GM06990 (cell line): Measurements from ENCODE around the gene CPPED1.

Experiments
- DNase-seq: peaks from one replicate; pipeline ENCODE4 v3.0.0-alpha.2; 2011; ENCODE audit not compliant: insufficient read length; ENCODE audit errors: extremely low read depth
- H3K27me3 ChIP-seq: replicated peaks from 2 replicates; pipeline ENCODE4 v1.6.0; 2011; ENCODE audit warnings: low read length; ENCODE audit not compliant: control insufficient read depth, insufficient read depth
- H3K36me3 ChIP-seq: 2 replicates; pipeline ENCODE4 v1.5.1; 2011; ENCODE audit warnings: low read length; ENCODE audit not compliant: control insufficient read depth, insufficient read depth
- H3K4me3 ChIP-seq: replicated peaks from 2 replicates; pipeline ENCODE4 v1.5.1; 2011; ENCODE audit warnings: low read depth, mild to moderate bottlenecking, control low read depth, low read length
- CTCF ChIP-seq: IDR thresholded peaks from 2 replicates; pipeline ENCODE4 v1.5.1; 2011; ENCODE audit warnings: low read length, control low read depth, mild to moderate bottlenecking, inconsistent platforms; ENCODE audit not compliant: insufficient read depth, poor library complexity, severe bottlenecking

The CPPED1 gene

DNA sequence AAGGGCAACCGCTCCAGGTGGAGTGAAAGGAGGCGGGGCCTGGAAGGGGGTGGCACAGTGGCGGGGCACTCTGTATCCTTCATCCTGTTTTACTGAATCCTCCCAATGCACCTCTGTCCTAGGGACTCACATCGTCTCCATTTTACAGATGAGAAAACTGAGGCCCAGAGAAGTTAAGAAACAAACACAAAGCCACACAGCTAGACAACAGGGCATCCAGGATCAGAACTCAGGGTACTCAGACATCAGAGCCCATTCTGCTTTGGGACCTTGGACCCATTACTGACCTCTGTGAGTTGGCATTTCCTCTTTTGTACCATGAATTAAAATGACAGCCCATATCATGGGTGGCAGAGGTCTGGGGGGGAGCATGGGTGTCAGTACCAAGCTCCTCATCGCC is 129.2 kb downstream of the CPPED1 start:
- H3K27me3 ChIP-seq, result no peaks in the 10 kb centered on the region
- TF ChIP-seq CTCF, result no peak
- DNase-seq, result no peak
- no peak overlapping the region for H3K4me3 ChIP-seq
- H3K36me3 ChIP-seq, result no peaks in the 10 kb centered on the region

DNA sequence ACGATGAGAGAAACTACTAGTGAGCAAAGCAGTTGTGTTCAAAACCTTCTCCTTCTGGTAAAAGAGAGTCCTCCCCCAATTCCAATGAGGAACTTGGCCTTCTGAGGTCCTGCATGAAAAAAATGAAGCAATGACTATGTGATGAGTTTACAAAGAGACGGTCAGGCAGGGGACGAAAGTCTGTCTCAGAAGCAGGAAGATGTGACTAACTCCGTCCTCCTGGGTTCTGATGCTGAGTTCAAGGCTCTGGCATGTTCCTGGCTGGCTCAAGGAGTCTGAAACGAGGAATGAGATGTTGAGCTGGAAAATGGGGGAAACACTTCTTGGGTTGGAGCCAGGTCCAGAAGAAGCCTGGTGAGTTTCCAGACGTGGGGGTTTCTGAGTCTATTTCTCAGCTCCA is 129.6 kb downstream of the CPPED1 start:
- no peak for TF ChIP-seq CTCF
- H3K36me3 ChIP-seq, result no peaks in the 10 kb centered on the region
- no peak for DNase-seq
- no peak overlapping the region for H3K4me3 ChIP-seq
- H3K27me3 ChIP-seq, result no peaks in the 10 kb centered on the region

DNA sequence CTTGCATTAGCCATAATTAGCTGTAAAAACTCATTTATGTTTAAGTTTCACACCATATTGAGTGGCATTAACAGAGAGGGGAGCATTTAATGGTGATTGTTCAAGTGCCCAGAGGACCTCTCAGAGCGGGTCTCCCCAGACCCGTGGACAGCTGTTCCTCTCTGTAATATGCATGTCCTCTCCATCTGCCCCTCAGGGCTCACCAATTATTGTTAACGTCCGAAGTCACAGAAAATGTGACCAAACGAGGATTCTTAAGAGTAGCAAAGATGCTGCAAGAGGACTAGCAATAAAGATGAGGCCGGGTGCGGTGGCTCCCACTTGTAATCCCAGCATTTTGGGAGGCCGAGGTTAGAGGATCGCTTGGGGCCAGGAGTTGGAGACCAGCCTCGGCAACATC is 130.2 kb downstream of the CPPED1 start:
- TF ChIP-seq CTCF, result no peak
- H3K27me3 ChIP-seq, result no peaks in the 10 kb centered on the region
- H3K4me3 ChIP-seq, result no peak overlapping the region
- no peaks in the 10 kb centered on the region for H3K36me3 ChIP-seq
- no peak for DNase-seq

- no peak for DNase-seq
- H3K4me3 ChIP-seq, result no peak overlapping the region
- TF ChIP-seq CTCF, result no peak
- no peaks in the 10 kb centered on the region for H3K27me3 ChIP-seq
- no peaks in the 10 kb centered on the region for H3K36me3 ChIP-seq
These were observed 130.7 kb downstream of the CPPED1 start for GRCh38 chr16:12672986-12673385.

DNA sequence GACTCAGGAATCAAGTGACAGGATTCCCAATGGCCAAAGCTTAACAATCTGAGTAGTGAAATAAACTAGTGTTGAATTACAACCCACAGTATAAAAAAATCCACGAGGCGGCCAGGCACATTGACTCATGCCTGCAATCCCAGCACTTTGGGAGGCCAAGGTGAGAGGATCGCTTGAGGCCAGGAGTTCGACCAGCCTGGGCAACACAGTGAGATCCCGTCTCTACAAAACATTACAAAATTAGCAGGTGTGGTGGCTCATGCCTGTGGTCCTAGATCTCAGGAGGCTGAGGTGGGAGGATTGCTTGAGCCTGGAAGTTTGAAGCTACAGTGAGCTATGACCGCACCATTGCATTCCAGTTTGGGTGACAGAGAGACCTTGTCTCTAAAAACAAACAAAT is 133.8 kb downstream of the CPPED1 start:
- DNase-seq, result no peak
- Histone ChIP-seq H3K36me3 (no peaks in the 10 kb centered on the region), H3K27me3 (no peaks in the 10 kb centered on the region), H3K4me3 (no peak overlapping the region)
- TF ChIP-seq CTCF, result no peak

GRCh38 chr16:12667909-12668308 is 135.8 kb downstream of the CPPED1 start:
- Histone ChIP-seq H3K4me3 (no peak overlapping the region), H3K27me3 (no peaks in the 10 kb centered on the region), H3K36me3 (no peaks in the 10 kb centered on the region)
- no peak for DNase-seq
- no peak for TF ChIP-seq CTCF
